ENCODE results near the gene LY86.
"Not testable (repeated sequence)": the region's sequence is repeated elsewhere in the genome, so short reads cannot be mapped to it uniquely, and the experiment has no call there.

Gene LY86

GRCh38 chr6:6596529-6597328, 8.2 kb downstream of the LY86 start:
- no peak for DNase-seq (ENCODE audit: low read depth)

GRCh38 chr6:6597682-6598081, 9.2 kb downstream of the LY86 start:
- no peak for DNase-seq (ENCODE audit: low read depth)

GRCh38 chr6:6599468-6599873, 11.0 kb downstream of the LY86 start:
- DNase-seq (ENCODE audit: low read depth), result no peak

- DNase-seq (ENCODE audit: low read depth), result no peak
These were observed 12.4 kb downstream of the LY86 start for GRCh38 chr6:6600875-6601274.

- DNase-seq (ENCODE audit: low read depth), result no peak
These were observed 13.7 kb downstream of the LY86 start for GRCh38 chr6:6602262-6602661.

- DNase-seq (ENCODE audit: low read depth), result no peak
These were observed 14.8 kb downstream of the LY86 start for GRCh38 chr6:6603317-6603716.

GRCh38 chr6:6604015-6604414, 15.5 kb downstream of the LY86 start:
- no peak for DNase-seq (ENCODE audit: low read depth)

GRCh38 chr6:6604566-6604965, 16.0 kb downstream of the LY86 start:
- DNase-seq (ENCODE audit: low read depth), result no peak

GRCh38 chr6:6605873-6606272, 17.4 kb downstream of the LY86 start:
- DNase-seq (ENCODE audit: low read depth), result no peak

GRCh38 chr6:6606391-6607030, 18.0 kb downstream of the LY86 start:
- DNase-seq (ENCODE audit: low read depth), result not testable (repeated sequence)

GRCh38 chr6:6609450-6609849, 20.9 kb downstream of the LY86 start:
- no peak for DNase-seq (ENCODE audit: low read depth)

- no peak for DNase-seq (ENCODE audit: low read depth)
These were observed 21.6 kb downstream of the LY86 start for GRCh38 chr6:6610031-6610591.

- no peak for DNase-seq (ENCODE audit: low read depth)
These were observed 23.0 kb downstream of the LY86 start for GRCh38 chr6:6611486-6611885.

GRCh38 chr6:6612308-6612707, 23.8 kb downstream of the LY86 start:
- DNase-seq (ENCODE audit: low read depth), result no peak

GRCh38 chr6:6613103-6613718, 24.7 kb downstream of the LY86 start:
- DNase-seq (ENCODE audit: low read depth), result not testable (repeated sequence)

- no peak for DNase-seq (ENCODE audit: low read depth)
These were observed 25.8 kb downstream of the LY86 start for GRCh38 chr6:6614096-6614982.

- DNase-seq (ENCODE audit: low read depth), result no peak
These were observed 26.4 kb downstream of the LY86 start for GRCh38 chr6:6614983-6615349.

- no peak for DNase-seq (ENCODE audit: low read depth)
These were observed 28.1 kb downstream of the LY86 start for GRCh38 chr6:6616656-6617055.

- no peak for DNase-seq (ENCODE audit: low read depth)
These were observed 30.7 kb downstream of the LY86 start for GRCh38 chr6:6619021-6619794.

- no peak for DNase-seq (ENCODE audit: low read depth)
These were observed 32.4 kb downstream of the LY86 start for GRCh38 chr6:6620766-6621425.

GRCh38 chr6:6622501-6622900, 34.0 kb downstream of the LY86 start:
- DNase-seq (ENCODE audit: low read depth), result no peak
